Endothelial cell of umbilical vein (primary cell): ENCODE data around the gene LRSAM1.

Experiments
- JUN ChIP-seq: IDR thresholded peaks from 2 replicates; pipeline ENCODE4 v1.6.1; 2011; ENCODE audit warnings: borderline replicate concordance, low read depth; ENCODE audit not compliant: insufficient read length, insufficient read depth
- POLR2A ChIP-seq: IDR thresholded peaks from 2 replicates; pipeline ENCODE4 v1.6.1; 2012; ENCODE audit warnings: low read depth, mild to moderate bottlenecking, control low read depth, low read length
- POLR2AphosphoS5 ChIP-seq: IDR thresholded peaks from 2 replicates; pipeline ENCODE4 v1.6.1; 2012; ENCODE audit warnings: low read depth, mild to moderate bottlenecking, control low read depth, low read length, moderate library complexity; ENCODE audit not compliant: insufficient read depth
- TF ChIP-seq, protein P1 (sequence below), 2 donors: IDR thresholded peaks; 1 replicate in 1 of 2; 2 replicates in 1 of 2; pipeline ENCODE4 v1.5.1; 2011; ENCODE audit warnings: low read length in 2 of 2, mild to moderate bottlenecking in 2 of 2, moderate library complexity in 2 of 2, control low read depth in 1 of 2, inconsistent platforms in 1 of 2, low read depth in 1 of 2; ENCODE audit not compliant: insufficient read depth in 1 of 2; ENCODE audit errors: extremely low read depth in 1 of 2

GRCh38 chr9:127419348-127419747 is 32.0 kb upstream of the LRSAM1 start:
- TF ChIP-seq, protein P1, sequence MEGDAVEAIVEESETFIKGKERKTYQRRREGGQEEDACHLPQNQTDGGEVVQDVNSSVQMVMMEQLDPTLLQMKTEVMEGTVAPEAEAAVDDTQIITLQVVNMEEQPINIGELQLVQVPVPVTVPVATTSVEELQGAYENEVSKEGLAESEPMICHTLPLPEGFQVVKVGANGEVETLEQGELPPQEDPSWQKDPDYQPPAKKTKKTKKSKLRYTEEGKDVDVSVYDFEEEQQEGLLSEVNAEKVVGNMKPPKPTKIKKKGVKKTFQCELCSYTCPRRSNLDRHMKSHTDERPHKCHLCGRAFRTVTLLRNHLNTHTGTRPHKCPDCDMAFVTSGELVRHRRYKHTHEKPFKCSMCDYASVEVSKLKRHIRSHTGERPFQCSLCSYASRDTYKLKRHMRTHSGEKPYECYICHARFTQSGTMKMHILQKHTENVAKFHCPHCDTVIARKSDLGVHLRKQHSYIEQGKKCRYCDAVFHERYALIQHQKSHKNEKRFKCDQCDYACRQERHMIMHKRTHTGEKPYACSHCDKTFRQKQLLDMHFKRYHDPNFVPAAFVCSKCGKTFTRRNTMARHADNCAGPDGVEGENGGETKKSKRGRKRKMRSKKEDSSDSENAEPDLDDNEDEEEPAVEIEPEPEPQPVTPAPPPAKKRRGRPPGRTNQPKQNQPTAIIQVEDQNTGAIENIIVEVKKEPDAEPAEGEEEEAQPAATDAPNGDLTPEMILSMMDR (IDR thresholded peaks at IDR 0.05; ENCODE audit: extremely low read depth in 1 of 2, insufficient read depth in 1 of 2, low read depth in 1 of 2, low read length in 2 of 2), result no peak
- TF ChIP-seq POLR2AphosphoS5 (no peak), POLR2A (no peak), JUN (no peak)
